SK-N-SH (cell line): ENCODE data around the gene DAPP1. TPM values are rescaled to one million over a fixed set of nuclear protein-coding genes. Genes with fewer than 3 reads are reported as not detected.

Experiments used
- CTCF ChIA-PET: fragments of 300-600, 350-600 bp; formaldehyde crosslinking; extraction: SDS; loops from one replicate; lab custom pipeline; 2021; lab: Yijun Ruan, JAX
- POLR2A ChIA-PET: fragments of 350-600 bp; sonication (Branson Sonifier 250); formaldehyde crosslinking; extraction: SDS; loops from one replicate; lab custom pipeline; 2020; ENCODE audit warnings: antibody characterized with exemption, inconsistent platforms; lab: Yijun Ruan, JAX
- DNase-seq: peaks from one replicate; pipeline ENCODE4 v3.0.0; 2012
- H2AFZ ChIP-seq: fragments of 200-600 bp; sonication (generic); 2 replicates; pipeline ENCODE4 v1.8.1; 2016; ENCODE audit warnings: antibody characterized with exemption, mild to moderate bottlenecking, low read depth
- H3F3A ChIP-seq: fragments of 200-600 bp; sonication (generic); replicated peaks from 2 replicates; pipeline ENCODE3; 2016; ENCODE audit warnings: antibody characterized with exemption, mild to moderate bottlenecking; ENCODE audit not compliant: insufficient read depth
- H3K27ac ChIP-seq, 2 experiments: fragments of 200-500 bp in 1 of 2; fragments of 200-600 bp in 1 of 2; sonication (Bioruptor generic) in 1 of 2; sonication (generic), shearing (Covaris generic) in 1 of 2; 2 replicates each; pipeline versions ENCODE4 v1.5.1 to v1.6.1; 2014 to 2016; ENCODE audit warnings: low read depth in 2 of 2, inconsistent platforms in 1 of 2, low read length in 1 of 2, mild to moderate bottlenecking in 1 of 2, mixed read lengths in 1 of 2
- H3K27me3 ChIP-seq: fragments of 200-600 bp; sonication (generic), shearing (Covaris generic); 2 replicates; pipeline ENCODE4 v1.6.1; 2016; ENCODE audit warnings: mixed run types; ENCODE audit not compliant: insufficient read depth
- H3K36me3 ChIP-seq, 2 experiments: fragments of 200-500 bp in 1 of 2; fragments of 200-600 bp in 1 of 2; sonication (Bioruptor generic) in 1 of 2; sonication (generic) in 1 of 2; replicated peaks in 1 of 2; 2 replicates each; pipeline versions ENCODE3 to v1.5.1; 2014 to 2016; ENCODE audit warnings: low read length in 1 of 2, mild to moderate bottlenecking in 1 of 2; ENCODE audit not compliant: insufficient read depth in 2 of 2, control insufficient read depth in 1 of 2
- H3K4me1 ChIP-seq, 2 experiments: fragments of 200-500 bp in 1 of 2; fragments of 200-600 bp in 1 of 2; sonication (Bioruptor generic) in 1 of 2; sonication (generic), shearing (Covaris generic) in 1 of 2; 2 replicates each; pipeline versions ENCODE4 v1.5.1 to v1.6.1; 2014 to 2016; ENCODE audit warnings: low read depth in 1 of 2, low read length in 1 of 2, mixed run types in 1 of 2; ENCODE audit not compliant: insufficient read depth in 2 of 2, control insufficient read depth in 1 of 2
- H3K4me2 ChIP-seq: fragments of 200-600 bp; sonication (generic), shearing (Covaris generic); 2 replicates; pipeline ENCODE4 v1.6.1; 2017; ENCODE audit warnings: mixed run types
- H3K4me3 ChIP-seq, 2 experiments: fragments of 200-500 bp in 1 of 2; fragments of 200-600 bp in 1 of 2; sonication (Bioruptor generic) in 1 of 2; sonication (generic), shearing (Covaris generic) in 1 of 2; 2 replicates each; pipeline versions ENCODE4 v1.5.1 to v1.8.1; 2014 to 2016; ENCODE audit warnings: low read depth in 2 of 2, inconsistent platforms in 1 of 2, low read length in 1 of 2, mild to moderate bottlenecking in 1 of 2, mixed read lengths in 1 of 2, moderate library complexity in 1 of 2
- H3K79me2 ChIP-seq: fragments of 200-600 bp; sonication (generic); 2 replicates; pipeline ENCODE4 v1.8.1; 2017; ENCODE audit warnings: mild to moderate bottlenecking; ENCODE audit not compliant: insufficient read depth
- H3K9ac ChIP-seq: fragments of 200-600 bp; sonication (generic); 2 replicates; pipeline ENCODE4 v1.6.1; 2017; ENCODE audit warnings: mixed run types
- H3K9me2 ChIP-seq: fragments of 200-600 bp; sonication (generic); 2 replicates; pipeline ENCODE4 v1.6.1; 2017; ENCODE audit warnings: mixed run types
- H3K9me3 ChIP-seq: fragments of 200-600 bp; sonication (generic); 2 replicates; pipeline ENCODE4 v1.6.1; 2017; ENCODE audit warnings: mixed run types, mild to moderate bottlenecking, moderate library complexity
- H4K20me1 ChIP-seq: fragments of 200-600 bp; sonication (generic); 2 replicates; pipeline ENCODE4 v1.6.1; 2017; ENCODE audit warnings: mild to moderate bottlenecking, mixed run types; ENCODE audit not compliant: insufficient read depth
- CHD2 ChIP-seq: fragments of 150-350 bp; IDR thresholded peaks from 2 replicates; pipeline ENCODE4 v1.6.1; 2018; ENCODE audit warnings: low read length; ENCODE audit not compliant: partially characterized antibody
- ELF1 ChIP-seq: IDR thresholded peaks from 2 replicates; pipeline ENCODE4 v1.4.0; 2012
- FOSL2 ChIP-seq: IDR thresholded peaks from 2 replicates; pipeline ENCODE4 v1.4.0; 2012; ENCODE audit warnings: low read depth, mild to moderate bottlenecking, moderate library complexity, borderline replicate concordance
- FOXJ3 ChIP-seq: sonication (generic); formaldehyde crosslinking; IDR thresholded peaks from 2 replicates; pipeline ENCODE4 v1.5.1; 2020; ENCODE audit warnings: mild to moderate bottlenecking, missing genetic modification reagents
- GATA2 ChIP-seq: sonication (generic); formaldehyde crosslinking; IDR thresholded peaks from 2 replicates; pipeline ENCODE4 v1.5.0; 2020; ENCODE audit warnings: mild to moderate bottlenecking, missing genetic modification reagents
- IRF3 ChIP-seq: fragments of 150-350 bp; IDR thresholded peaks from 2 replicates; pipeline ENCODE4 v1.6.1; 2016; ENCODE audit warnings: mild to moderate bottlenecking, low read depth, low read length
- MAX ChIP-seq: IDR thresholded peaks from 2 replicates; pipeline ENCODE4 v1.4.0; 2012; ENCODE audit warnings: low read depth
- MEF2A ChIP-seq: IDR thresholded peaks from 2 replicates; pipeline ENCODE4 v1.4.0; 2012; ENCODE audit warnings: low read depth, borderline replicate concordance
- NRF1 ChIP-seq: IDR thresholded peaks from 2 replicates; pipeline ENCODE4 v1.6.1; 2012; ENCODE audit warnings: low read depth, mild to moderate bottlenecking, low read length
- PBX3 ChIP-seq: IDR thresholded peaks from 2 replicates; pipeline ENCODE4; 2012
- REST ChIP-seq: IDR thresholded peaks from 2 replicates; pipeline ENCODE4 v1.6.1; 2012; ENCODE audit warnings: mild to moderate bottlenecking, low read depth, low read length, moderate library complexity
- RFX5 ChIP-seq: IDR thresholded peaks from 2 replicates; pipeline ENCODE4 v1.6.1; 2012; ENCODE audit warnings: mild to moderate bottlenecking, improper control_type of control experiment, low read length
- SIN3A ChIP-seq: IDR thresholded peaks from 2 replicates; pipeline ENCODE4 v1.6.1; 2012; ENCODE audit warnings: low read depth, mild to moderate bottlenecking, low read length, moderate library complexity, borderline replicate concordance
- SMC3 ChIP-seq: IDR thresholded peaks from 2 replicates; pipeline ENCODE4 v1.6.1; 2012; ENCODE audit warnings: low read depth, low read length, improper control_type of control experiment
- TAF1 ChIP-seq: IDR thresholded peaks from 2 replicates; pipeline ENCODE4 v1.6.1; 2012; ENCODE audit warnings: low read depth, mild to moderate bottlenecking, low read length, moderate library complexity, borderline replicate concordance
- TCF12 ChIP-seq: IDR thresholded peaks from 2 replicates; pipeline ENCODE4 v1.4.0; 2012
- TEAD4 ChIP-seq: IDR thresholded peaks from 2 replicates; pipeline ENCODE4 v1.4.0; 2012; ENCODE audit warnings: mild to moderate bottlenecking, borderline replicate concordance; ENCODE audit not compliant: insufficient read depth
- USF1 ChIP-seq: IDR thresholded peaks from 2 replicates; pipeline ENCODE4 v1.4.0; 2012; ENCODE audit warnings: low read depth, borderline replicate concordance
- YY1 ChIP-seq: IDR thresholded peaks from 2 replicates; pipeline ENCODE4 v1.4.0; 2012; ENCODE audit warnings: low read depth, mild to moderate bottlenecking
- ZBTB33 ChIP-seq: IDR thresholded peaks from 2 replicates; pipeline ENCODE4 v1.4.0; 2012; ENCODE audit warnings: low read depth, borderline replicate concordance
- WGBS: methylation state at CpG from one replicate; pipeline ENCODE4 v1.1.6; 2017; ENCODE audit warnings: low lambda C conversion rate; 5-methylcytosine and 5-hydroxymethylcytosine counted together
- polyA plus RNA-seq, 3 experiments: library from polyadenylated mRNA; depleted of rRNA; stranded (reverse); fragments of >200 nt; gene quantifications; 2 replicates each; pipeline ENCODE4 v1.2.3, GENCODE V29; 2012

Gene DAPP1
- polyA plus RNA-seq, 1 of the 3 experiments (the other 2 are of a cell fraction), result not detected

GRCh38 chr4:99887837-99888236 is 71.2 kb downstream of the DAPP1 start (continued):
- TF ChIP-seq ZBTB33, result no peak
- TF ChIP-seq TCF12, result no peak

GRCh38 chr4:99891351-99891750 is 74.7 kb downstream of the DAPP1 start:
- Histone ChIP-seq H3K4me2 (0 out of 2 replicates have a peak overlapping the region, but pooled peaks have one; percentile 18), H3K27ac (no peak overlapping the region), H2AFZ (no peak overlapping the region), H3F3A (peaks cover 23% of the 10 kb centered on the region), H3K9ac (no peak overlapping the region), H3K27me3 (no peaks in the 10 kb centered on the region), H3K4me1 (no peaks in the 10 kb centered on the region; a peak in 2 of 4 replicates), H3K9me3 (no peaks in the 10 kb centered on the region), H3K9me2 (no peaks in the 10 kb centered on the region), H3K4me3 (no peak overlapping the region), H4K20me1 (no peaks in the 10 kb centered on the region), H3K36me3 (peaks cover 31 to 33% of the 10 kb centered on the region in 2 experiments), H3K79me2 (peaks cover 72% of the 10 kb centered on the region)
- no peak for TF ChIP-seq FOXJ3 (CRISPR knock-in tag)
- TF ChIP-seq IRF3, result no peak
- no peak for TF ChIP-seq USF1
- no peak for TF ChIP-seq FOSL2
- no peak for TF ChIP-seq NRF1
- TF ChIP-seq ELF1, result no peak
- TF ChIP-seq SIN3A, result no peak
- TF ChIP-seq GATA2 (CRISPR knock-in tag), result no peak
- no peak for TF ChIP-seq RFX5
- TF ChIP-seq MEF2A, result no peak
- TF ChIP-seq SMC3, result no peak
- TF ChIP-seq YY1, result no peak
- TF ChIP-seq MAX, result no peak
- TF ChIP-seq REST, result no peak
- TF ChIP-seq CHD2, result no peak
- TF ChIP-seq PBX3, result no peak
- TF ChIP-seq TEAD4, result no peak
- TF ChIP-seq TAF1, result no peak
- ChIA-PET CTCF (no interaction called here), POLR2A (no interaction called here)
- no peak for DNase-seq
- 93% methylated on average over 2 of the region's 2 CpGs for WGBS
